Measurements from ENCODE around the gene ITGB7.
"Not testable (repeated sequence)": the region's sequence is repeated elsewhere in the genome, so short reads cannot be mapped to it uniquely, and the experiment has no call there.

Gene ITGB7

DNA sequence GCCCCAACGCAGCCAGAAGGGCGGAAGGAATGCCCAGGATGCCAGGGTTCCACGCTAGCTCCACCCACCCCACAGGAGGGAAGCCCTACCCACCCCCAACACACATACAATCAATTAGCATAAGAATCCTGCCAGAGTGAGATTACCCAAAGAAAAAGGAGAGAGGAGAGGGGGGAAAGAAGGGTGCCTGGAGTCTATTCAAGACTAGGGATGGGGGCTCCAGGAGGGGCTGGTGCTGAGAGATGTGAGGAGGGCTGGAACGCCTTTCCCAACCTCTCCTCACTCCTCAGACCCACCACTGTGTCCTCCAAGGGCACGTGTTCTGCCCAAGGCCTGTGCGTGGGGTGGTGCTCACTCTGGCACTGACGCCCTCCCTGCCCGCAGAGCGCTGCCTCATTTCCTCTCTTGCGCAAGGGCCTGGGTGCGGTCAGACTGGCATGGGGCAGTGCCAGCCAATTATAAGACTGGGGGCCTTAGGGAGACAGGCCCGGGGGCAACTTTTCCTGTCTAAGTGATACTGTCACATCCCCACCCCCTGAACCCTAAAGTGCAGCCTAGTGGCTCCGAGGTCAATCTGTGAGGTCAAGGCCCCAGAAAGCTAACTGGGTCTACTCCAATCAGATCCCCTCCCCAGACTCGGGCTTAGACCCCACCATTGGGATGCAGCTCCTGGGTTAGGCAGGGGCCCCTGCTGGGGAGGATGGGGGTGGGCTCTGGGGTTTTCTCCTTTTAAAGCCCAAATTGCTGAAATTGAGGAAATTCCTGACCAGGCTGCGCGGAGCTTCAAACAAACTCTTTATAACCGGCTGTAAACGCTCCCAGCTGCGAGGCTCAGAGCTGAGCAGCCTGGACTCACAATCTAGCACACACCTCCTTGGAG lies 10.2 kb upstream of the ITGB7 start:
- no peak for DNase-seq

- no peak for DNase-seq
These were observed 8.4 kb upstream of the ITGB7 start for GRCh38 chr12:53215497-53215896.

DNA sequence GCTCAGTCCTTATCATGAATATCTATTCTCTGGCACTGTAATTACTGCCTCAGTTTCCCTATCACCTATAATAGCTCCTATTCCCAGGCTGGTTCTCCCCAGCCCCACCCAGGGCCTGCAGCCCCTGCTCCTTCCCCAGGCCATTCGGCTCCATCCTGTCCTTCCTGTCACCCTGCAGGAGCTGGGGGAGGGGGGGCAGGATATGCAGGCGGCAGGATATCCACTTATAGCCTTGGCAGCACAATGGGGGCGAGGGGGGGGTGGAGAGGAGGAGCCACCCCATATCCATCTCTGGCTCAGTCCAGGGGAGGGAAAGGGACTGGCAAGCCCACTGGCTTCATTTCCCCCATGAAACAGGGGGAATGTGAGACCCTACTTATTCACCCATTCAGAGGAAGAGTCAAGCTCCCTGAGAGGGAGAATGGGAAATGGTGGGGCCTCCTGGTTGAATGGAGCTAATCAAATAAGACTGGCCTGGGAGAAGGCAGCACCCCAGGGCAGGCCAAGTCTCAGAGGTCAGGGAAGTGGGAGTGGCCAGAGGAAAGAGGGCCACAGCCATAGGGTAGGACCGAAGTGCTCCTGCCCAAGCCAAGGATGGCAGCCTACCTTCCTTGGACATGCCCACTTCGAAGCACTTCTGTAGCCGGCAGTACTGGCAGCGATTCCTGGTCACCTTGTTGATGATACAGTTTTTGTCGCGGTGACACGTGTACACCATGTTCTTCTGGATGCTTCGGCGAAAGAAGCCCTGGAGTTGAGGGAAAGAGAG lies 7.8 kb upstream of the ITGB7 start:
- no peak for DNase-seq

- no peak for DNase-seq
These were observed 7.2 kb upstream of the ITGB7 start for GRCh38 chr12:53214221-53214620.

DNA sequence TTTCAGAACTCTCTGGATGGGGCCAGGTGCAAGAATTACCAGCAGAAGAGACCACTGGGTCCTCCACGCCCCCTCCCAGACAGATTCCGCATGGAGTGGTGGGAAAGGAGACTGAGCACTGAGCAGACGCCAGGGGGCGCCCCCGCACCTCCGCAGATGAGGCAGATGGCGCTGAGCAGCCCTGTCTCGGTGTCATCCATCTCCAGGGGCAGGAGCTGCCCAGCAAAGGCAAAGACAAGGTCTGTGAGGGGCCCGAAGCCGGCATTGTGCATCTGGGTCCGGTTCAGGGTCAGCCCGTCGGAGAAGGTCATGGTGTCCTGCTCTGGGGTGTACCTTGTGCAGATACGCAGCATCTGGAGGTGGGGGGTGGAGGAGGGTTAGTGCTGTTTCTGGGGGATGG lies 6.3 kb upstream of the ITGB7 start:
- DNase-seq = no peak

DNA sequence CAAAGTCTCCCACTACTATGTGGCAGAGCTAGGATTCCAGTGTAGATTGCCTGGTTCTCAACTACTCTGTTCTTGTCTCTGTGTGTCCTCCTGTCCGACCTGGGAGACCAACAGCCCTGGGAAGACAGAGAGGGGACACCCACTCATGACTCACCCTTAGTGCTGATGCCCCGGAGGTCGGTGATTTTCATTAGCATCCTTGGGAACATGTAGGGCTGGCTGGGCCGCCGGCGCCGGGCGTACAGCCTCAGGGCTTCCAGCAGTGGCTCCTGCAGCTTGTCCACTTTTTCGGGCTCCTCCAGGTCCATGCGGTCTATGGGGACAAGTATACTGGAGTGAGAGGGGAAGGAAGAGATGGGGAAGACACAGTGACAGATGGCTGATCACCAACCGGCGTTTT lies 5.9 kb upstream of the ITGB7 start:
- no peak for DNase-seq

- no peak for DNase-seq
These were observed 4.7 kb upstream of the ITGB7 start for GRCh38 chr12:53211476-53212381.

DNA sequence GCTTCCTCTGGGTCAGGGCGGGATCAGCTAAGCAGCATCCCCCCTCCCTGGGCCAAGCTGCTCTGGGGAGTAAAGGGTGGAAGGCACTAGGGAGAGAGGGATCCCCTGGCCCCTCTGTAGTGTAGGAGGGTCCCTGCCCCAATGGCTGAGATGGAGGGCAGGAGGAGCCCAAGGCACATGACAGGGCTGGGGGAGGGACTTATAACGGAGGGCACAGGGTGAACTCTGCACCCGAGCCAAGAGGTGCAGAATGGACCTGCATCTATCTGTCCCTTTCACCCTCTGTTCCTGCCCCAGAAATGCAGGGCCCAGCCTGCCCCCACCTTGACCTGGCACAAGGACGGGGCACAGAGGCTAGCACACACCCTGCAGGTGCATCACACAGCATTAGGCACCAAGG lies 3.8 kb upstream of the ITGB7 start:
- DNase-seq = no peak

DNA sequence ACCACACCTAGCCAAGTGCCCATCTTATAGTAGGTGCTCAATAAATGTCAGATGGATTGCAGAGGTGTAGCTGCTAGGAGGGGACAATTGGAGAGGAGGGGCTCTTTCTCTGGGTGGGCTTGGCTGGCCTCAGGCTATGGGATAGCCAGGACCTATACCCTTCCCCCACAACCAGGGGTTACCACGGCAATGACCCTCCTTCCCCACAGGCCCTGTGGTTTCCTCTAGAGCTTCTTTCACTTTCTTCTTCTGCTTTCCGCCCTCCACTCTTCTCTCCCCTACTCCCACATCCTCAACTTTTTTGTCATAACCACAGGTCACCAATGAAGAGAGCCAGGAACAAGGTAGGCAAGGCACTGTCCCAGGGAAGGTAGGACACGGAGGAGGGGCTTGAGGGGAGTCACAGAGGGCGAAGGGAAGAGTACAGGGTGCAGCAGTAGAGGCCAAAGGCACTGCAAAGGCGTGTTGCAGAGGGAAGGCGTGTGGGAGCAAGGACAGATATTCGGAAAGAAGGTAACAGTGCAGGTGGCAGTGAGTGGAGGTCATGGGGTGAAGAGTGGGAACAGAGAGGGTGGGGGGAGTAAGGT lies 1.9 kb upstream of the ITGB7 start:
- DNase-seq = no peak

DNA sequence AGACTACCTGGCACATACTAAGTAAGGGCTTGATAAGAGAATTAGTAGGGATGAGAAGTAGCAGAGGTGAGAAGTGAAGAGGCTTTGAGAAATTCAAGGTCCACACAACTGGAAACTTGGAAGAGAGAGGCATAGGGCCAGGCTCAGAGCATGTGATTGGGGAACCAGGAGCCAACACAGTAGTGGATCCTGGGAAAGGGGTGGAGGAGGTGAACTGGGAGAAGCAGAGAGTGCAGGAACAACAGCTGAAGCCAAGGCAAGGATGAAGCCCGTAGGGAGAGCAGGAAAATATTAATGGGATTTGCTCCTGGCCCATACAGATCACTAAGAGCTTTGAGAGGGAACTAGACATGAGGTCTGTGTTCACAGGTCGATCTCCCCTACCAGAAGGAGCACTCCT lies 1.4 kb upstream of the ITGB7 start:
- no peak for DNase-seq

GRCh38 chr12:53205747-53206419 lies 1.2 kb downstream of the ITGB7 start:
- no peak for DNase-seq

GRCh38 chr12:53204351-53204750 lies 2.7 kb downstream of the ITGB7 start:
- DNase-seq = no peak

DNA sequence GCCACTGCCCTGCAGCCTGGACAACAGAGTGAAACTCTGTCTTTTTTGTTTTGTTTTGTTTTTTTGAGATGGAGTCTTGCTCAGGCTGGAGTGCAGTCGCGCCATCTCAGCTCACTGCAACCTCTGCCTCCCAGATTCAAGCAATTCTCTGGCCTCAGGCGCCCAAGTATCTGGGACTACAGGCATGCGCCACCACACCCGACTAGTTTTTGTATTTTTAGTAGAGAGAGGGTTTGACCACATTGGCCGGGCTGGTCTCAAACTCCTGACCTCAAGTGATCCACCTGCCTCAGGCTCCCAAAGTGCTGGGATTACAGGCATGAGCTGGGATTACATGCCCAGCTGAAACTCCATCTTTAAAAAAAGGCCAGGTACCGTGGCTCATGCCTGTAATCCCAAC lies 4.7 kb downstream of the ITGB7 start:
- DNase-seq = not testable (repeated sequence)

DNA sequence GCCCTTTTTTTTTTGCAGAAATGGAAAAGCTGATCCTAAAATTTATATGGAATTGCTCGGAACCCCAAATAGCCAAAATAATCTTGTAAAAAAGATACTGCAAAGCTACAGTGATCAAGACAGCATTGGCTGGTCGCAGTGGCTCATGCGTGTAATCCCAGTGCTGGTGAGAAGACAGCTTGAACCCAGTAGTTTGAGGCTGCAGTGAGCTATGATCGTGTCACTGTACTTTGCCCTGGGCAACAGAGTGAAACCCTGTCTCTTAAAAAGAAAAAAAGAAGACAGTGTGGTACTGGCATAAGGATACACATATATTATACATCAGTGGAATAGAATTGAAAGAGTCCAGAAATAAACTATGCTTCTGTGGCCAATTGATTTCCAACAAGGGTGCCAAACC lies 5.4 kb downstream of the ITGB7 start:
- no peak for DNase-seq

GRCh38 chr12:53201177-53201541 lies 5.9 kb downstream of the ITGB7 start:
- no peak for DNase-seq

GRCh38 chr12:53200458-53201176 lies 6.4 kb downstream of the ITGB7 start:
- DNase-seq = no peak

DNA sequence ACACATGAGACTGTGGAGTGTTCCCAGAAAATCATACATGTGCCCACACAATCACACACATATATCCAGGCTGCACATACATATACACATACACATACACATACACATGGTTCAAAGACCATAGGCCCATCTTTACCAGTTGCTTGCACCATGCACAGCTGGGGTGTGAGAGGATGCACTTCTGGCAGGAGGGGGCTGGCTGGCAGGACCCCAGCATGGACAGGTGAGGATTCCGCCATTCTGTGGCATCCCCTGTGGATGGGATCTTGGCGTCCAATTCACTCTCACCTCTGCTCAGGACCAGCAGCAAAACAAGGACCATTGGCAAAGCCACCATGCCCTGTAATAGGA lies 7.0 kb downstream of the ITGB7 start:
- no peak for DNase-seq

GRCh38 chr12:53199700-53200099 lies 7.4 kb downstream of the ITGB7 start:
- DNase-seq = no peak

DNA sequence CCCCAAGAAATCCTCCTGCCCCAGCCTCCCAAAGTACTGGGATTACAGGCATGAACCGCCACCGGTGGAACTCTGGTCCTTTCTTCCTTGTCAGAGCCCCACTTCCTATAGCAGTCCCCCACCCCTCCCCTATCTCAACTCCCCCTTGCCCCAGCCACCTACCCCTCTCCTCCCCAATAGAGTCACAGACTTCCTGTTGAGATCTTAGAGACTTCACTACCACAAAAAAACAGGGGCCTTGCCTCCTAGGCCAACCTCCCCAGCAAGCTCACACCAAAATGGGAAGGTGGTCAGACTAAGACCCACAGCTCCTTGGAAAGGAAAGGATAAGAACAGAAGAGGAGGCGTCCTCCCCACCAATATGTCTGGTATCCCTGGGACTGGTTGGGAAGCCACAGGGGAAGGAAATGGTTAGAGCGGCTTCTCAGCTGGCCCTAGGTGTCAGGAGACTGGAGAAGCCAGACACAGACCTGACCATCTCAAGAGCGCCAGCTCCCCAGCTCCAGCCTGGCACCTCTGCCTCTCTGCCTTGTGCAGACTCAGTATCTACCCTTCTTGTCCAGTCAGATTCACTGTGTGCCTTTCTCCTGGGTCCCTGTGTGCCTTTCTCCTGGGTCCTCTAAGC lies 8.5 kb downstream of the ITGB7 start:
- DNase-seq = no peak

- DNase-seq = no peak
These were observed 9.9 kb downstream of the ITGB7 start for GRCh38 chr12:53197011-53197640.

GRCh38 chr12:53196486-53196885 lies 10.6 kb downstream of the ITGB7 start:
- DNase-seq = no peak

All from NCI-H2081 treated with DMSO at 0.1 percent for 48 hours (cell line).